IMR-90 (cell line): ENCODE data around the gene MTUS2. TPM values are rescaled to one million over a fixed set of nuclear protein-coding genes. Genes with fewer than 3 reads are reported as not detected.

Experiments
- ATAC-seq: fragments of 200-7000 bp; cut with Tn5 transposase; 2 replicates; pipeline ENCODE4 v1.9.1; 2020; ENCODE audit warnings: low read depth, mild to moderate bottlenecking, moderate library complexity
- BruUV-seq: library from RNA; stranded (reverse); fragments of 400-500 nt; replicated peaks from 2 replicates; lab custom pipeline; 2021; lab: Mats Ljungman, UMichigan
- CTCF ChIA-PET: fragments of 300-600 bp; formaldehyde crosslinking; extraction: SDS; loops from one replicate; lab custom pipeline; 2021; ENCODE audit warnings: antibody characterized with exemption; lab: Yijun Ruan, JAX
- POLR2A ChIA-PET: fragments of 300-600 bp; sonication (Branson Sonifier 250); formaldehyde crosslinking; loops from one replicate; lab custom pipeline; 2022; ENCODE audit warnings: antibody characterized with exemption; ENCODE audit not compliant: unreplicated experiment; lab: Charles Lee
- DNase-seq: peaks from one replicate; pipeline ENCODE4 v3.0.0; 2013
- H2AFZ ChIP-seq: replicated peaks from 2 replicates; pipeline ENCODE3; 2013; ENCODE audit warnings: low read length, mild to moderate bottlenecking; ENCODE audit not compliant: poor library complexity
- H2AK5ac ChIP-seq: 2 replicates; pipeline ENCODE4 v1.6.1; 2013; ENCODE audit warnings: low read depth, low read length, inconsistent platforms
- H2AK9ac ChIP-seq: replicated peaks from 2 replicates; pipeline ENCODE3; 2013; ENCODE audit warnings: mild to moderate bottlenecking, low read depth, low read length, moderate library complexity; ENCODE audit not compliant: poor library complexity
- H2BK120ac ChIP-seq: 2 replicates; pipeline ENCODE4 v1.6.1; 2013; ENCODE audit warnings: low read depth, low read length, inconsistent platforms
- H2BK15ac ChIP-seq: 3 replicates; pipeline ENCODE4 v1.6.1; 2013; ENCODE audit warnings: low read depth, low read length, inconsistent platforms
- H2BK20ac ChIP-seq: 2 replicates; pipeline ENCODE4 v1.6.1; 2013; ENCODE audit warnings: low read depth, mild to moderate bottlenecking, inconsistent platforms, low read length, moderate library complexity
- H2BK5ac ChIP-seq: 2 replicates; pipeline ENCODE4 v1.6.1; 2013; ENCODE audit warnings: mild to moderate bottlenecking, low read depth, low read length, inconsistent platforms; ENCODE audit not compliant: poor library complexity, severe bottlenecking
- H3K14ac ChIP-seq: replicated peaks from 2 replicates; pipeline ENCODE4 v1.6.1; 2013; ENCODE audit warnings: low read depth, low read length, inconsistent platforms
- H3K18ac ChIP-seq: 2 replicates; pipeline ENCODE4 v1.6.1; 2013; ENCODE audit warnings: low read depth, low read length, control low read depth
- H3K23ac ChIP-seq: 2 replicates; pipeline ENCODE4 v1.6.1; 2013; ENCODE audit warnings: low read depth, low read length, inconsistent platforms
- H3K27ac ChIP-seq: 2 replicates; pipeline ENCODE4 v1.5.1; 2013; ENCODE audit warnings: mild to moderate bottlenecking, control low read depth, low read length; ENCODE audit not compliant: insufficient read depth
- H3K27me3 ChIP-seq: 2 replicates; pipeline ENCODE4 v1.6.1; 2013; ENCODE audit warnings: low read length; ENCODE audit not compliant: control insufficient read depth, insufficient read depth
- H3K36me3 ChIP-seq: 2 replicates; pipeline ENCODE4 v1.6.1; 2013; ENCODE audit warnings: low read length, mixed read lengths; ENCODE audit not compliant: control insufficient read depth, insufficient read depth
- H3K4ac ChIP-seq: 2 replicates; pipeline ENCODE4 v1.6.1; 2013; ENCODE audit warnings: low read depth, low read length, inconsistent platforms
- H3K4me1 ChIP-seq: 2 replicates; pipeline ENCODE4 v1.6.1; 2013; ENCODE audit warnings: low read length, mixed read lengths; ENCODE audit not compliant: control insufficient read depth, insufficient read depth
- H3K4me2 ChIP-seq: 2 replicates; pipeline ENCODE4 v1.6.1; 2013; ENCODE audit warnings: low read depth, mild to moderate bottlenecking, control low read depth, low read length, moderate library complexity
- H3K4me3 ChIP-seq: 2 replicates; pipeline ENCODE4 v1.5.1; 2013; ENCODE audit warnings: low read depth, mild to moderate bottlenecking, control low read depth, low read length, moderate library complexity; ENCODE audit not compliant: insufficient read depth
- H3K56ac ChIP-seq: 2 replicates; pipeline ENCODE4 v1.6.1; 2013; ENCODE audit warnings: low read length, inconsistent platforms; ENCODE audit not compliant: insufficient read depth; ENCODE audit errors: extremely low read depth
- H3K79me1 ChIP-seq, 2 experiments: 2 replicates each; pipeline ENCODE4 v1.6.1; 2013; ENCODE audit warnings: low read length in 2 of 2, inconsistent platforms in 1 of 2, low read depth in 1 of 2
- H3K9ac ChIP-seq: 2 replicates; pipeline ENCODE4 v1.6.1; 2013; ENCODE audit warnings: low read depth, low read length, control low read depth
- H3K9me1 ChIP-seq: 2 replicates; pipeline ENCODE4 v1.6.1; 2013; ENCODE audit warnings: low read length, inconsistent platforms; ENCODE audit not compliant: insufficient read depth
- H3K9me3 ChIP-seq: 2 replicates; pipeline ENCODE4 v1.6.1; 2013; ENCODE audit warnings: low read length; ENCODE audit not compliant: control insufficient read depth, insufficient read depth
- H4K20me1 ChIP-seq: 2 replicates; pipeline ENCODE4 v1.6.1; 2013; ENCODE audit warnings: low read length, inconsistent platforms; ENCODE audit not compliant: insufficient read depth
- H4K5ac ChIP-seq: 2 replicates; pipeline ENCODE4 v1.6.1; 2013; ENCODE audit warnings: mild to moderate bottlenecking, low read depth, low read length, control low read depth
- H4K8ac ChIP-seq, 2 experiments: 2 replicates each; pipeline ENCODE4 v1.6.1; 2013; ENCODE audit warnings: low read depth in 2 of 2, low read length in 2 of 2, control low read depth in 1 of 2, inconsistent platforms in 1 of 2
- H4K91ac ChIP-seq: 2 replicates; pipeline ENCODE4 v1.6.1; 2013; ENCODE audit warnings: low read depth, low read length, inconsistent platforms; ENCODE audit not compliant: insufficient read depth
- CHD1 ChIP-seq: IDR thresholded peaks from 2 replicates; pipeline ENCODE4 v1.6.1; 2012; ENCODE audit warnings: low read depth, low read length, improper control_type of control experiment
- CTCF ChIP-seq: conservative IDR thresholded peaks from 2 replicates; pipeline ENCODE4 v1.5.1; 2012; ENCODE audit warnings: mild to moderate bottlenecking, low read depth, low read length, improper control_type of control experiment
- ELK1 ChIP-seq: fragments of 150-350 bp; IDR thresholded peaks from 2 replicates; pipeline ENCODE4 v1.6.1; 2016; ENCODE audit warnings: low read depth, mild to moderate bottlenecking, low read length, moderate library complexity, borderline replicate concordance
- FOS ChIP-seq: fragments of 150-350 bp; IDR thresholded peaks from 2 replicates; pipeline ENCODE4 v1.6.1; 2016; ENCODE audit warnings: low read depth, low read length
- MAFK ChIP-seq: IDR thresholded peaks from 2 replicates; pipeline ENCODE4 v1.6.1; 2012; ENCODE audit warnings: low read depth, low read length, improper control_type of control experiment
- MAZ ChIP-seq: IDR thresholded peaks from 2 replicates; pipeline ENCODE4 v1.6.1; 2012; ENCODE audit warnings: low read depth, mild to moderate bottlenecking, low read length, improper control_type of control experiment, moderate library complexity, borderline replicate concordance
- MXI1 ChIP-seq: IDR thresholded peaks from 2 replicates; pipeline ENCODE4 v1.6.1; 2012; ENCODE audit warnings: low read depth, mild to moderate bottlenecking, low read length, moderate library complexity, borderline replicate concordance
- POLR2A ChIP-seq: IDR thresholded peaks from 2 replicates; pipeline ENCODE4 v1.6.1; 2012; ENCODE audit warnings: mild to moderate bottlenecking, low read depth, low read length
- RAD21 ChIP-seq: IDR thresholded peaks from 2 replicates; pipeline ENCODE4 v1.6.1; 2012; ENCODE audit warnings: low read length, improper control_type of control experiment
- RFX5 ChIP-seq: IDR thresholded peaks from 2 replicates; pipeline ENCODE4 v1.8.0; 2012; ENCODE audit warnings: low read depth, mild to moderate bottlenecking, low read length, moderate library complexity
- USF2 ChIP-seq: fragments of 150-350 bp; IDR thresholded peaks from 2 replicates; pipeline ENCODE4 v1.6.1; 2017; ENCODE audit warnings: mild to moderate bottlenecking, antibody characterized with exemption, low read length, low read depth
- WGBS, 2 experiments: methylation state at CpG; one replicate each; pipeline versions ENCODE4 v1.1.5 to v1.1.7; 2013; ENCODE audit warnings: missing lambda C conversion rate in 2 of 2; ENCODE audit not compliant: insufficient read length in 1 of 2; ENCODE audit errors: extremely low coverage in 2 of 2; 5-methylcytosine and 5-hydroxymethylcytosine counted together
- dilution Hi-C: fragments of 300-500 bp; cut with HindIII; formaldehyde crosslinking; loops from one replicate; pipeline ENCODE4 v1.14.3; 2018; ENCODE audit warnings: low sequenced_read_pairs; ENCODE audit not compliant: unreplicated experiment
- in situ Hi-C: fragments of 300-500 bp; cut with MboI; formaldehyde crosslinking; loops from 3 replicates; pipeline ENCODE4 v1.14.3; 2019; ENCODE audit warnings: low sequenced_read_pairs, inconsistent platforms, mixed read lengths
- intact Hi-C: fragments of 100-400 bp; cut with micrococcal nuclease; formaldehyde crosslinking; loops from 2 replicates; pipeline ENCODE4 v1.10.0; 2022
- polyA plus RNA-seq, 3 experiments: library from polyadenylated mRNA; depleted of rRNA; stranded (reverse); fragments of >200 nt; gene quantifications; 2 replicates each; pipeline ENCODE4 v1.2.3, GENCODE V29; 2012; ENCODE audit warnings: low replicate concordance in 1 of 3
- total RNA-seq: library from RNA; depleted of rRNA; stranded (reverse); fragments of >200 nt; gene quantifications from 2 replicates; pipeline ENCODE4 v1.2.3, GENCODE V29; 2012

Gene MTUS2
- total and polyA plus RNA-seq, 2 of the 4 experiments (the other 2 are of a cell fraction): under 0.01 to 0.02 TPM

GRCh38 chr13:29489650-29490560, 669.8 kb downstream of the MTUS2 start (continued):
- TF ChIP-seq USF2: no peak

- no TSS peak for BruUV-seq
- CTCF ChIA-PET: no interaction called here
- no peak overlapping the region for H4K8ac ChIP-seq
- TF ChIP-seq RAD21 (no peak), CHD1 (no peak), ELK1 (no peak), RFX5 (no peak), MAFK (no peak), FOS (no peak), MAZ (no peak), MXI1 (no peak), CTCF (no peak), POLR2A (no peak), USF2 (no peak)
Measured at GRCh38 chr13:29490561-29490885, 670.4 kb downstream of the MTUS2 start.

More at GRCh38 chr13:29490561-29490885, 670.4 kb downstream of the MTUS2 start:
- Histone ChIP-seq H3K4me2 (no peak overlapping the region), H4K20me1 (no peaks in the 10 kb centered on the region; the same call in 1 of the 2 replicates), H3K14ac (no peak overlapping the region), H2BK20ac (no peak overlapping the region), H3K4ac (no peak overlapping the region), H2BK15ac (no peak overlapping the region), H3K36me3 (no peaks in the 10 kb centered on the region), H3K56ac (no peak overlapping the region), H2BK5ac (peak overlapping the region; percentile 73), H4K91ac (no peak overlapping the region), H2BK120ac (no peak overlapping the region), H3K4me3 (no peak overlapping the region), H3K18ac (no peak overlapping the region), H2AFZ (no peak overlapping the region), H2AK9ac (no peak overlapping the region), H3K9me3 (no peaks in the 10 kb centered on the region), H3K79me1 (no peaks in the 10 kb centered on the region), H3K9me1 (peaks cover 10% of the 10 kb centered on the region; the same call in 1 of the 2 replicates), H4K5ac (no peak overlapping the region), H3K9ac (no peak overlapping the region), H3K23ac (no peak overlapping the region), H2AK5ac (no peak overlapping the region), H3K27me3 (peaks cover 49% of the 10 kb centered on the region), H3K4me1 (no peaks in the 10 kb centered on the region), H3K27ac (no peak overlapping the region)
- in situ Hi-C loops: no loop called here
- POLR2A ChIA-PET: no interaction called here
- DNase-seq (no peak), ATAC-seq (no peak)
- intact Hi-C loops: no loop called here
- dilution Hi-C loops: no loop called here
- WGBS, 2 experiments: 83% methylated on average over 4 of the region's 9 CpGs; no CpG with 5 or more reads in 1 of the 2 experiments
